Inferior parietal cortex (tissue), 1 donor: Measurements from ENCODE around the gene AQP12A.
"Not testable (repeated sequence)": the region's sequence is repeated elsewhere in the genome, so short reads cannot be mapped to it uniquely, and the experiment has no call there.

Experiments
- DNase-seq: peaks from one replicate; pipeline ENCODE4 v3.0.0-alpha.2; 2016; ENCODE audit errors: extremely low spot score

Gene AQP12A

DNA sequence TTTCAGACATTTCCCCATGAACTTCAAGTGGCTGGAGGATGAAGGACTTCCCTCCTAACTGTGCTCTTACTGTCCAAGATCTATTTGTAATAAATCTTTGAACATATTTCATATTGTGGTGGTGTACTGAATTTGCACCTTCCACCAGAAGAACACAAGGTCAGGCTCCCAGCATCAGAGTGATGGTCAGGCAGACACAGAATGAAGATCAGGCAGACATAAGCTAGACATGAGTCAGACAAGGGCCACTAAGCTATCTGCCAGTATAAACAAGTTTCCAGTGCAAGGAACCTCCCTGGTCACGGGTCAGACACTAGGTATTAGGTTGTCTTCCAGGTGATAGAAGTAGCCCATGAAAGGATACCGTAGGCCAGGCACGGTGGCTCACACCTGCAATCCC is 29.0 kb upstream of the AQP12A start:
- DNase-seq = no peak

DNA sequence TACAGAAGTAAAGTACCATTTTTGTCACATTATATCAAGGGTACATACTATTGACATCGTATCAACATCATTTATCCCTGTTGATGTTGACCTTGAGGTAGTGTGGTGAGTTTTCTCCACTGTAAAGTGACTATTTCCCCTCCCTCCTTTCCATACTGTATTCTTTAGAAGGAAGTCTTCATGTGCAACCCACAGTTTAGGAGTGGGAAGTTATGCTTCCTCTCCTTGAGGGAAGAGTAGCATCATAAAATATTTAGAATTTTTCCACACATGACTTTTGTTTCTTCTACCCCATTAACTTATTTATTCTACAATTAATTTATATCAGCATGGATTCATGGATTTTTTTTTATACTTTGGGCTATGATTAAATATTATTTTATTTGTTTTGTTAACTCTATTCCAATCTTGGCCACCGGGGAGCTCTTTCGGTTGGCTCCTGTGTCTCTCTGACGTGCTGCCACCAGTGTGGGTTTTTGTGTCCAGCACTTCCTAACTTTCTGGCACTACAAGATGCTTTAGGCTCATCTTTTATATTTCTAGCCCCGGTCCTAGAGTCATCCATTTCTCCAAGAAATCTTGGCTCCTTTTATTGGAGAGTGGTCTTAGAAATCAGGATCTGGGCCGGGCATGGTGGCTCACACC is 28.0 kb upstream of the AQP12A start:
- DNase-seq = no peak

GRCh38 chr2:240664622-240665021 is 27.0 kb upstream of the AQP12A start:
- DNase-seq = no peak

DNA sequence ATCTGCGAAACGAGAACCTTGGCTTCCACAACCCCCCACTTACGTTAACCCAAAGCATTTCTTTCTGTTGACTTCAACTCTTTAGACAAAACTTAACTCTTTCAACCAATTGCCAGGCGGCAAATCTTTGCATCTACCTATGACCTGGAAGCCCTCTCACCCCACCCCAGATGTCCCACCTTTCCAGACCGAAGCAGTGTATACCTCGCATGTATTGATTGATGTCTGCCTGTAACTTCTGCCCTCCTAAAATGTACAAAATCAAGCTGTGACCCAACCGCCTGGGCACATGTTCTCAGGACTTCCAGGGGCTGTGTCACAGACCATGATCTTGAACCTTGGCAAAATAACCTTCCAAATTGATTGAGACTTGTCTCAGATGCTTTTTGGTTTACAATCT is 21.3 kb upstream of the AQP12A start:
- DNase-seq = no peak

GRCh38 chr2:240670950-240671349 is 20.7 kb upstream of the AQP12A start:
- no peak for DNase-seq

GRCh38 chr2:240672076-240672700 is 19.5 kb upstream of the AQP12A start:
- no peak for DNase-seq

DNA sequence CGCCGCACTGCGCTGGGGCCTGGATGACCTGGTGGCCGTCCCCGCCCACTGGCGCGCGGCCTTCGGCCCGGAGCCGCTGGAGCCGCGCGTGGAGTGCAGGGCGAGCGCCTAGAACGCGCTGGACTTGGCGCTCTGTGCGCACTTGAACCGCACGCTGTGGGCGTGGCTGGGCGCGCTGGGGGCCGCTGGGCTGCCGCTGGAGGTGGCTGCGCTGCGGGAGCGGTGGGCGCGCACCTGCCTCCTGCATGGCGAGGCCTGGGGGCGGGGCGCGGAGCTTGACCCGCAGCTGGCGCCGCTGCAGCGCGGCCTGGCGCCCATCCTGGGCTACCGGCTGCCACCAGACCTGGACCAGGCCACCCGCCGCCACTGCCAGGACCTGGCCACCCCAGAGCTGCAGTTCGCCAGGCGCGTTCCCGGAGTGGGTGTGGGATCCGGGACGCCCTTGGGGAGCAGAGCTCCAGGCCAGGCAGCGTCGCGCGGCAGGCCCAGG is 18.9 kb upstream of the AQP12A start:
- DNase-seq = no peak

DNA sequence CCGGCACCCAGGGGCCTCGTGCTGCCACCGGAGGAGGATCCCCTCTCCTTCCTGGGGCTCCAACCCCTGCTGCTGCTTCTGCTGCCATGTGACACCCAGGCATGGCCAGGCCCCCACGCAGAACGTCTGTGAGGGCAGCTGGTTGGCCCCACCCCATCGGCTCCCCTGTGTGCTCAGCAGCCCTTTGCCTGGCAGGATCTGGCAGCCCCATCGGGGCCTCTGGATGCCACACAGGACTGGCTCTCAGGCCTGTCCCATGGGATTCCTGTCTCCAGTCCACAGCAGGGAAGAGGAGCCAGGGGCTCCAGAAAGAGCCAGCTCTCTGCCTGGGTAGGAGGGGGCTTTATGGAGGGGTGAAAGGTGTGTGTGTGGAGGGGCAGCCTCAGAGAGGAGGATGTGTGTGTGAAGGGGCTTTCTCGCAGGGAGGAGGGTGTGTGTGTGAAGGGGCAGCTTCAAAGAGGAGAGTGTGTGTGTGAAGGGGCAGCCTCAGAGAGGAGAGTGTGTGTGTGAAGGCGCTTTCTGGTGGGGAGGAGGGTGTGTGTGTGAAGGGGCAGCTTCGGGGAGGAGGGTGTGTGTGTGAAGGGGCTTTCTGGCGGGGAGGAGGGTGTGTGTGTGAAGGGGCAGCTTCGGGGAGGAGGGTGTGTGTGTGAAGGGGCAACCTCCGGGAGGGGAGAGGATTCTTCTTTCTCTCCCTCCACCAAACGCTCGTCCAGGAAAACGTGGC is 17.0 kb upstream of the AQP12A start:
- DNase-seq = not testable (repeated sequence)

GRCh38 chr2:240675345-240675744 is 16.3 kb upstream of the AQP12A start:
- not testable (repeated sequence) for DNase-seq

- DNase-seq = not testable (repeated sequence)
These were observed 13.6 kb upstream of the AQP12A start for GRCh38 chr2:240678043-240678442.

DNA sequence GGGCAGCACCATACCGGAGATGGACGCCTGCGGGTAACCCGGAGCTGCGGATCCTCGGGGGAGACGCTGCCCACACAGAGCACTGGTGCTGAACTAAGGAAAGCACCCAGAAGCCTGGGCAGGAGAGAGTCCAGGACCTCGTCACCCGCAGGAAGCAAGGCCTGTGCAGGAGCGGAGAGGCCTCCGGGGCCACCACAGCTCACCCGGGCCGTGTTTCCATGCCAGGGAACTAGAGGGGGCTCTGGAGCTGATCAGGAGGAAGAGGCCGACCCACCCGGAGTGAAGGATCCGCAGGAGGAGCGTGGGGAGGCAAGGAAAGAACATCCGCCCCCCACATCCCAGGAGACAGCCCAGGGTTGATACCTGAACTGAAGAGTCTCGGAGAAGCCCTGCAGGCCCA is 12.8 kb upstream of the AQP12A start:
- DNase-seq = not testable (repeated sequence)

DNA sequence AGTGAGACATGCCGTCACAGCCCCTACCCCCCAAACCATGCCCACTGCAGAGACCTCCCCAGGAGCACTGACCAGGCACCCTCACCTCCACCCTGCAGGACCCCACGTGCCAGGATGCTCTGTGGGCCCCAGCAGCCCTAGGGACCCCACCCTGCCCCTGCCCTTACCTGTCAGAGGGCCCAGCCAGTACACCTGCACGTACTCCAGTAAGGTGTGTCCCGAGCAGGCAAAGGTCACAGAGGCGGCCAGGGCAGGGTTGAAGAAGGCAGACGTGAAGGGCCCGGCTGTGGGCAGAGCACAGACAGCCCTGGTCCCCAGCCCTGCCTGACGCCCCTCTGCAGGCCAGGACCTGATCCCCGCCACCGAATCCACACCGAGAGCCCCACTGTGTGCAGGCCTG is 11.5 kb upstream of the AQP12A start:
- not testable (repeated sequence) for DNase-seq

DNA sequence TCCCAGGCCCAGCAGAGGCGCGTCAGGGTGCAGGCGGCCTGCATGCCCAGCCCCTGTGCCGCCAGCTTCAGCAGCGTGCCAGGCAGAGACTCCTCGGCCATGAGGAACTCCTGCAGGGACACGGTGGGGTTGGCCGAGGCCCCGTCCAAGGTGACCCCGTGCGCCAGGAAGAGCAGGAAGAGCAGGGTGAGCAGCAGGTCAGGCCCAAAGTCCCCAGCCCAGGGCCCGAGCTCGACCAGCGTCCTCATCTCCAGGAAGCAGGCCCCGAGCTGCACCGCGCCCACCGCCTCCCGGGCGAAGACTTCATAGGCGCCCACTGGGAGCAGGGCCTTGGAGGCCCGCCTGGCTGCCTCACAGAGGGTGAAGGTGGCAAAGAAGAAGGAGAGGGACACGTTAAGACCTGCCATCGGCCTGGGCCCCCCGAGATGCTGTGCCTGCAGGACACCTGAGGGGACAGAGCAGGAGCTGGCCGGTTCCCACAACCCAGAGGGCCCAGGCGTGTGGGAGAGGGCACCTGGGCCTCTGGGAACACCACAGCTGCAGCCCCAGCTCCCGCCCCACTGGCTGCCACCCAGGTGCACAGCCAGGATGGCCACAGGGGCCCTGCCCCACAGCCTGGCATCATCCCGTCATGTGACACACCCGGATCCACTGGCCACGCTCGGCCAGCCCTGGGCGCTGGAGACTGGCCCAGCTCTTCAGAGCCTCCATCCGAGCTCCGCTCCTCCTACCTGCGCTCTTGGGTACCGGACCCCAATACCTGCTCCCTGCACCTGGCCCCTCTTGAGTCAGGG is 9.0 kb upstream of the AQP12A start, which contains the start of gene AQP12B:
Gene AQP12B (minus strand): TSS at position 455 of the 794 bp plus-strand sequence. CDS start 48 bp downstream, at position 407.
- DNase-seq = not testable (repeated sequence)

- not testable (repeated sequence) for DNase-seq
These were observed 8.2 kb upstream of the AQP12A start for GRCh38 chr2:240683329-240683979.

- DNase-seq = not testable (repeated sequence)
These were observed 7.5 kb upstream of the AQP12A start for GRCh38 chr2:240683980-240684728.

GRCh38 chr2:240685771-240686371 is 5.8 kb upstream of the AQP12A start:
- DNase-seq = no peak

GRCh38 chr2:240686460-240686859 is 5.2 kb upstream of the AQP12A start:
- DNase-seq = no peak

GRCh38 chr2:240687045-240687740 is 4.5 kb upstream of the AQP12A start:
- no peak for DNase-seq

DNA sequence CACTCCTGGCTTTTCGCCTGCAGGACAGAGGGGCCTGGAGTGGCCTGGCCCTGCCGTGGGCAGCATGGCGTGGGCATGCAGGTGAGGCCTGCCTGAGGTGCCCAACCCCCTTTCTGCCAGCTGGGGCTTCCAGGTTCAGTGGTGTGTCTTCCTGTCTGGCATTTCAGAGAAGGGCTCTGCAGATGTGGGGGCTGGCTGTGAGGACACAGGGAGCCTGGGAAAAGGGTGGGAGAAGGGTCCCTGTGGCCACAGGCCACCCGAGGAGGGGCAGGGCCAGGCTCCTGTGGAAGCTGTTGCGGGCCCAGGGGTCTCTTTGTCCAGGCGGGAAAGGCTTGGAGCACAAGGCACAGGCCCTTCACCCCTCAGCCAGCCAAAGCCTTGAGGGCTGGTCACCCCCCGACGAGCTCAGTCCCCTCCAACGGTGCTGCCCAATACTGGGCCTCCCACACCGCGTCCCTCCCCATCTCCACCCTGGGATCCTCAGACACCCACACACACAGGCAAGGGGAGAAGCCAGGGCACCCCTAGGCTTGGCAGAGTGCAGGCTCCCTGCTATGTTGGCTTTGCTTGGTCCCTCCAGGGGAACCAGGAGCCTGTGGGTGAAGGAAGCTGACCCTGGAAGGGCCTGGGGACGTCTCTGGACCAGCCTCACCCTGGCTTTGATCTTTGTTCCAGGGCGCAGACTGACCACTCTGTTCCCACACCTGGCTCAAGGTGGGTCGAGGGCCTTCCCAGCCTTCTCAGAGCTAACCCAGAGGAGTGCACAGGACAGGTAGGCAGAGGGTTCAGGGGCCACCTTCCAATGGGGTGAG is 3.7 kb upstream of the AQP12A start:
- no peak for DNase-seq
